ENCODE measurements around the gene GDAP2.
"Not testable (repeated sequence)": the region's sequence is repeated elsewhere in the genome, so short reads cannot be mapped to it uniquely, and the experiment has no call there.

The GDAP2 gene

DNA sequence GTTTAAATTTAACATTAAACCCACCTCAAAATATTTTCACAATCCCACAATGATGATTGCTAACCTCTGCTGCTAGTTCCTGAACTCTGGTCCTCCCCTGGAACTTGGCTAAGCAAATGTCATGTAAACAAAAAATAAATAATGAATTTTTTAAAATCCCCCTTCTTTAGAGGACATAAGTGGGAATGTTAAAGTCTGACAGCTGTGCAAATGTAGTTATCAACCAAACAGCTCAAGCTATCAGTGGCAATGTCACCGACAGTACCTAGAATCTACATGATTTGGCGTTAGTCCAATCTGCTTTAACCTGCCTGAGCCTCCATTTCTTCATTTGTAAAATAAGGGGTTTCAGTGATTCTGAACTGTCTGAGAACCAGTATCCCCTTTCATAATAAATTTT is 67.7 kb downstream of the GDAP2 start:
- no peak overlapping the region for H3K4me3 ChIP-seq (ENCODE audit: low read depth in 1 of 2, low read length in 2 of 2)
- no peak overlapping the region for H3K27ac ChIP-seq (ENCODE audit: low read length)
- no peaks in the 10 kb centered on the region for H3K9me3 ChIP-seq (ENCODE audit: control insufficient read depth in 1 of 2, low read length in 2 of 2)
- no peaks in the 10 kb centered on the region for H3K4me1 ChIP-seq (ENCODE audit: control insufficient read depth in 1 of 2, insufficient read depth in 2 of 2, low read length in 2 of 2)
- no peaks in the 10 kb centered on the region for H3K27me3 ChIP-seq (ENCODE audit: low read depth, low read length)
- peaks cover 12 to 17% of the 10 kb centered on the region in 2 donors for H3K36me3 ChIP-seq (ENCODE audit: control insufficient read depth in 1 of 2, insufficient read depth in 2 of 2, low read length in 2 of 2)

DNA sequence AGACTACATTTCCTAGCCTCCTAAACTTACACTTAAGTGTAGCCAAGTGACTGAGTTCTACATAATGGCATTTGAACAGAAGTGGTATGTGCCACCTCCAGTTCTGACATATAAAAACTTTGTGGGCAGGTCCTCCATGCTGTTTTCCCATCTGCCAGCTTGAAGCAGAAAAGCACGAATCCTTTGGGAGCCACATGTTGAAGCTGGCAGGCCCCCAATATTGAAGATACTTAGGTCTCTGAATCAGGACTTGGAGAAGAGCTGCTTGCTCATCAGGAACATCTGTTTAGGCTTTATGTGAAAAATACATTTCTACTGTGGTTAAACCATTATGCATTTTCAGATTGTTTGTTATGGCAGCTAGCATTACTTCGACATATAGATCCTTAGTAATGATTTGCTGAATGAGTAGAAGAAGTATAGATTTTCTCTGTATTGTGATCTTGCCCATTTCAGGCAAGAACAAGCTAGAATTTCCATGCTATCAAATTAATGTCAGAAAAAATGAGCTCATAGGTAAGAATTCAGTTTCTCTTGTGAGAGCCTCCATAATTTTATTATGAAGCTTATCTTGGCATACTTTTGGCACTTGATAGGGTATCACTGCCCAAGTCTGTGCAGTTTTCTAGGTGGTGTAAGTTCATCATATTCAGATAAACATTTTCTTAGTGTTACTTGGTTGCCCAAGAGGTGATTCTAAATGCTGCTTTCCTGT is 68.4 kb downstream of the GDAP2 start:
- no peaks in the 10 kb centered on the region for H3K4me1 ChIP-seq (ENCODE audit: control insufficient read depth in 1 of 2, insufficient read depth in 2 of 2, low read length in 2 of 2)
- H3K27ac ChIP-seq (ENCODE audit: low read length): no peak overlapping the region
- H3K4me3 ChIP-seq (ENCODE audit: low read depth in 1 of 2, low read length in 2 of 2): no peak overlapping the region
- H3K36me3 ChIP-seq (ENCODE audit: control insufficient read depth in 1 of 2, insufficient read depth in 2 of 2, low read length in 2 of 2): peaks cover 9 to 11% of the 10 kb centered on the region in 2 donors
- H3K27me3 ChIP-seq (ENCODE audit: low read depth, low read length): no peaks in the 10 kb centered on the region
- H3K9me3 ChIP-seq (ENCODE audit: control insufficient read depth in 1 of 2, low read length in 2 of 2): no peaks in the 10 kb centered on the region

DNA sequence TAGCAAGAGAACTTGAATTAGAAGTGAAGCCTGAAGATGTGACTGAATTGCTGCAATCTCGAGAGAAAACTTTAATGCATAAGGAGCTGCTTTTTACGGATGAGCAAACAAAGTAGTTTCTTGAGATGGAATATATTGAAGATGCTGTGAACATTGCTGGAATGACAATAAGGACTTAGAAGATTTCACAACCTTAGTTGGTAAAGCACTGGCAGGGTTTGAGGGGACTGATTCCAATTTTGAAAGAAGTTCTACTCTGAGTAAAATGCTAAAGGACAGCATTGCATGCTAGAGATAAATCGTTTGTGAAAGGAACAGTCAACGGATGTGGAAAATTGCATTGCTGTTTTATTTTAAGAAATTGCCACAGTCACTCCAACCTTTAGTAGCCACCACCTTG is 69.5 kb downstream of the GDAP2 start:
- Histone ChIP-seq H3K4me1 (ENCODE audit: control insufficient read depth in 1 of 2, insufficient read depth in 2 of 2, low read length in 2 of 2) (no peaks in the 10 kb centered on the region), H3K9me3 (ENCODE audit: control insufficient read depth in 1 of 2, low read length in 2 of 2) (no peaks in the 10 kb centered on the region), H3K4me3 (ENCODE audit: low read depth in 1 of 2, low read length in 2 of 2) (no peak overlapping the region), H3K27me3 (ENCODE audit: low read depth, low read length) (no peaks in the 10 kb centered on the region), H3K36me3 (ENCODE audit: control insufficient read depth in 1 of 2, insufficient read depth in 2 of 2, low read length in 2 of 2) (peaks cover 5% of the 10 kb centered on the region in 2 donors), H3K27ac (ENCODE audit: low read length) (no peak overlapping the region)

DNA sequence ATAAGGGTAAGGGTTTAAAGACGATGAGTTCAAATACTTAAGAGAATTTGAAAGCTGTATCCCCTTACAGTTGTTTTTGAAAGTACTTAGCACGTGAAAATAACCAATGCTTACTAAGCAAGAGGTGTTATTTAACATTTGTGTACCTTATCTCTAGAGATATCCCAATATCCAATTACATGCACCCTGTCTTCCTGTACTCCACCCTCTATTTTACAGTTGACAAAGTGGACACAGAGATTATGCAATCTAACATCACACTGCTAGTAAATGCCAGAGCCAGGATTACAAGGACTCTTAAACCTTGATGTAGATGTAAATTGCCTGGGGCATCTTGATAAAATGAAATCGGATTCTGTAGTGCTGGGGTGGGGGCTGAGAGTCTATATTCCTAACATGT is 72.0 kb downstream of the GDAP2 start:
- H3K4me1 ChIP-seq (ENCODE audit: control insufficient read depth in 1 of 2, insufficient read depth in 2 of 2, low read length in 2 of 2): no peaks in the 10 kb centered on the region
- peaks cover 3 to 8% of the 10 kb centered on the region in 2 donors for H3K36me3 ChIP-seq (ENCODE audit: control insufficient read depth in 1 of 2, insufficient read depth in 2 of 2, low read length in 2 of 2)
- H3K9me3 ChIP-seq (ENCODE audit: control insufficient read depth in 1 of 2, low read length in 2 of 2): no peaks in the 10 kb centered on the region
- no peak overlapping the region for H3K27ac ChIP-seq (ENCODE audit: low read length)
- no peak overlapping the region for H3K4me3 ChIP-seq (ENCODE audit: low read depth in 1 of 2, low read length in 2 of 2)
- H3K27me3 ChIP-seq (ENCODE audit: low read depth, low read length): no peaks in the 10 kb centered on the region

DNA sequence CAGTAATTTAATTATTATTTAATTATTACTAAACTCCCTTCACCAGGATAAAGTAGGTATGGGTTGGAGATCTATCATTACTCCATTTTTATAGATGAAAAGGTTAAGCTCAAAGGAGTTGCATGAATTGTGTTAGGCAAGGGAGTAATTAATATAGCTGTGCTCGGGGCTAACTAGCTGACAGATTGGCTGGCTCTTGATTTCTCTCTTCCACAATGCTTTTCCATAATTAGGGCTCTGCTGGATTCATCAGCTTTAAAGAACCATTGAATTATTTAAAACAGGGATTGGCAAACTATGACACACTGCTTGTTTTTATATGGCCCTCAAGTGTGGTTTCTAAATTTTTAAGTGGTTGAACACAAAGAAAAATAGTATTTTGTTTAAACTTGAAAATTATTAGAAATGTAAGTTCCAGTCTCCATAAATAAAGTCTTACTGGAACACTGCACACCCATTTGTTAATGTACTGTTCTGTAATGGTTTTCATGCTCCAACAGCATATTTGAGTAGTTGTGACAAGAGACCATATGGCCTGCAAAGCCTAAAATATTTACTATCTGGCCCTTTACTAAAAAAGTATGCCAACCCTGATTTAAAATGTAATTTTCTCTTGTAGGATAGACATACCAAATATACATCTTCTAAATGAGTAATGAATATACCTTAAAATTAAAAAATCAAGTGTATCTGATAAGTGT is 76.4 kb downstream of the GDAP2 start:
- no peaks in the 10 kb centered on the region for H3K4me1 ChIP-seq (ENCODE audit: control insufficient read depth in 1 of 2, insufficient read depth in 2 of 2, low read length in 2 of 2)
- peaks cover 3% of the 10 kb centered on the region in 2 donors for H3K36me3 ChIP-seq (ENCODE audit: control insufficient read depth in 1 of 2, insufficient read depth in 2 of 2, low read length in 2 of 2)
- H3K4me3 ChIP-seq (ENCODE audit: low read depth in 1 of 2, low read length in 2 of 2): no peak overlapping the region

DNA sequence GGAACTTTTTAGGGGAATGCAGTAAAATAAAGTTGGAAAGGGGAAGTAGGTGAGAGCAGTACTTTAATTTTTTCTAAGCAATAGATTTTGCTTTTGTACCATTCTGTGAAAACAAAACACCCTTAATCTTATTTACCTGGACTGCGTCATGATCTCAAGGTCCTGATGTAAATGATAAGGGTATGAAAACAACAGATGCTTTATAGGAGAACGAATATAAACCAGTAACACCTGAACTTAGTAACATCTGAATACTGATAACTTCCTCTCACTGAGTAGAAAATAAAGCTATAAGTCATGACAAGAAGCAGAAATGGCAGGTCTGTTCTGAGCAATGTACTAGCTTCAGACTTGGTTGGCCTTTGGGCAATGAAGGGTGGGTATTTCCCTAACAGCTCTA is 77.7 kb downstream of the GDAP2 start:
- no peaks in the 10 kb centered on the region for H3K9me3 ChIP-seq (ENCODE audit: control insufficient read depth in 1 of 2, low read length in 2 of 2)
- H3K27ac ChIP-seq (ENCODE audit: low read length): no peak overlapping the region

More for the DNA sequence above, 76.4 kb downstream of the GDAP2 start:
- Histone ChIP-seq H3K27me3 (ENCODE audit: low read depth, low read length) (no peaks in the 10 kb centered on the region), H3K9me3 (ENCODE audit: control insufficient read depth in 1 of 2, low read length in 2 of 2) (no peaks in the 10 kb centered on the region), H3K27ac (ENCODE audit: low read length) (no peak overlapping the region)

DNA sequence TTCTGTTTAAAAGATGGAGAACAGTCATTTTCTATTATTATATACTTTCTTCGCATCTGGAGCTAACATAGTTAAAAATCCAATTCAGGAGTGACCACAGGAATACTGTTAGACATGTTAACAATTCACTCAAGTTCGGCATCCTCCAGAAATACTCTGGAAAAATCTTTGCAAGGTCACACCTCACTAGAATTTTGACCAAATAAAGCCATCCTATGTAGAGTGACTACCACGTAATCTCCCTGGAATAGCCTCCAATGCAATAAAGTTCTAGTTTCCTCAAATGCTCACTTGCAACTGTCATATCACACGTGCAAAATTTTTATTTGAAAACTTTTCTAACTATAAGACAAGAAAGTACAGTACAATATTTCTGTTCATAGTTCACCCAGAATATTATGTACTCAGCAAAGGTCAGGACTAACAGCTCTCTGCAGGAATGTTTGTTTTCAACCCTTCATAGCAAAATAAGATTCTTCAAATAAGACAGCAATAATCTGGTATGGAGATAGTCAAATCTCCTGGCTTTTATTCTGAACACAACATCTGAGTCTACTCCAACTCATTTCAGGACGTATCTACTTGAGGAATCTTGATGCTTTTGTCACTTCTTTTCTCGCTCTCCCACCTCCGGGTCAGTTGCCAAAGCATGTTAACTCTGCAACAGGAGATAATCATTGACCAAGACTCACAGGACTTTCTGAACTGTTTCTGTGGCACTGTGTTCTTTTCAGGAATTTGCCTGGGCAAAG is 82.6 kb downstream of the GDAP2 start:
- peaks cover 0 to 5% of the 10 kb centered on the region in 2 donors for H3K36me3 ChIP-seq (ENCODE audit: control insufficient read depth in 1 of 2, insufficient read depth in 2 of 2, low read length in 2 of 2)
- H3K27me3 ChIP-seq (ENCODE audit: low read depth, low read length): no peaks in the 10 kb centered on the region
- H3K27ac ChIP-seq (ENCODE audit: low read length): no peak overlapping the region
- no peaks in the 10 kb centered on the region for H3K4me1 ChIP-seq (ENCODE audit: control insufficient read depth in 1 of 2, insufficient read depth in 2 of 2, low read length in 2 of 2)
- H3K9me3 ChIP-seq (ENCODE audit: control insufficient read depth in 1 of 2, low read length in 2 of 2): no peaks in the 10 kb centered on the region
- H3K4me3 ChIP-seq (ENCODE audit: low read depth in 1 of 2, low read length in 2 of 2): no peak overlapping the region

More for the DNA sequence above, 77.7 kb downstream of the GDAP2 start:
- H3K4me3 ChIP-seq (ENCODE audit: low read depth in 1 of 2, low read length in 2 of 2): no peak overlapping the region
- H3K27me3 ChIP-seq (ENCODE audit: low read depth, low read length): no peaks in the 10 kb centered on the region
- no peaks in the 10 kb centered on the region for H3K4me1 ChIP-seq (ENCODE audit: control insufficient read depth in 1 of 2, insufficient read depth in 2 of 2, low read length in 2 of 2)
- H3K36me3 ChIP-seq (ENCODE audit: control insufficient read depth in 1 of 2, insufficient read depth in 2 of 2, low read length in 2 of 2): peaks cover 3% of the 10 kb centered on the region in 2 donors

DNA sequence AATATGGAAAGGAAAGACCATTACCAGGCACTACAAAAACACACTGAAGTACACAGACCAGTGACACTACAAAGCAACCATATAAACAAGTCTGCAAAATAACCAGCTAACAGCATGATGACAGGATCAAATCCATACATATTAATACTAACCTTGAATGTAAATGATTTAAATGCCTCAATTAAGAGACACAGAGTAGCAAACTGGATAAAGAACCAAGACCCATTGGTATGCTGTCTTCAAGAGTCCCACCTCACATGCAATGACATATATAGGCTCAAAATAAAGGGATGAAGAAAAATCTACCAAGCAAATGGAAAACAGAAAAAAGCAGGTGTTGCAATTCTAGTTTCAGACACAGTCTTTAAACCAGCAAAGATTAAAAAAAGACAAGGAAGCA is 84.9 kb downstream of the GDAP2 start:
- H3K4me3 ChIP-seq (ENCODE audit: low read depth in 1 of 2, low read length in 2 of 2); H3K4me1 ChIP-seq (ENCODE audit: control insufficient read depth in 1 of 2, insufficient read depth in 2 of 2, low read length in 2 of 2); H3K9me3 ChIP-seq (ENCODE audit: control insufficient read depth in 1 of 2, low read length in 2 of 2); H3K27me3 ChIP-seq (ENCODE audit: low read depth, low read length); H3K36me3 ChIP-seq (ENCODE audit: control insufficient read depth in 1 of 2, insufficient read depth in 2 of 2, low read length in 2 of 2); H3K27ac ChIP-seq (ENCODE audit: low read length): not testable (repeated sequence)

DNA sequence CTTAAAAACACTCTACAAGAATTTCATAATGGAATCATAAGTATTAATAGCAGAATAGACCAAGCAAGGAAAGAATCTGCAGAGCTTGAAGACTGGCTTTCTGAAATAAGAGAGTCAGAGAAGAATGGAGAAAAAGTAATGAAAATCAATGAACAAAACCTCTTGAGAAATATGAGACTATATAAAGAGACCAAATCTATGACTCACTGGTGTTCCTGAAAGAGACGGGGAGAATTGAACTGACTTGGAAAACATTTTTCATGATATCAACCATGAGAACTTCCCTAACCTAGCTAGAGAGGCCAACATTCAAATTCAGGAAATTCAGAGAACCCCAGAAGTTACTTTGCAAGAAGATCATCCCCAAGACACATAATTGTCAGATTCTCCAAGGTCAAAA is 85.6 kb downstream of the GDAP2 start:
- no peak overlapping the region for H3K4me3 ChIP-seq (ENCODE audit: low read depth in 1 of 2, low read length in 2 of 2)
- no peaks in the 10 kb centered on the region for H3K27me3 ChIP-seq (ENCODE audit: low read depth, low read length)
- H3K36me3 ChIP-seq (ENCODE audit: control insufficient read depth in 1 of 2, insufficient read depth in 2 of 2, low read length in 2 of 2): peaks cover 0 to 9% of the 10 kb centered on the region in 2 donors
- H3K9me3 ChIP-seq (ENCODE audit: control insufficient read depth in 1 of 2, low read length in 2 of 2): no peaks in the 10 kb centered on the region
- H3K27ac ChIP-seq (ENCODE audit: low read length): no peak overlapping the region
- no peaks in the 10 kb centered on the region for H3K4me1 ChIP-seq (ENCODE audit: control insufficient read depth in 1 of 2, insufficient read depth in 2 of 2, low read length in 2 of 2)

DNA sequence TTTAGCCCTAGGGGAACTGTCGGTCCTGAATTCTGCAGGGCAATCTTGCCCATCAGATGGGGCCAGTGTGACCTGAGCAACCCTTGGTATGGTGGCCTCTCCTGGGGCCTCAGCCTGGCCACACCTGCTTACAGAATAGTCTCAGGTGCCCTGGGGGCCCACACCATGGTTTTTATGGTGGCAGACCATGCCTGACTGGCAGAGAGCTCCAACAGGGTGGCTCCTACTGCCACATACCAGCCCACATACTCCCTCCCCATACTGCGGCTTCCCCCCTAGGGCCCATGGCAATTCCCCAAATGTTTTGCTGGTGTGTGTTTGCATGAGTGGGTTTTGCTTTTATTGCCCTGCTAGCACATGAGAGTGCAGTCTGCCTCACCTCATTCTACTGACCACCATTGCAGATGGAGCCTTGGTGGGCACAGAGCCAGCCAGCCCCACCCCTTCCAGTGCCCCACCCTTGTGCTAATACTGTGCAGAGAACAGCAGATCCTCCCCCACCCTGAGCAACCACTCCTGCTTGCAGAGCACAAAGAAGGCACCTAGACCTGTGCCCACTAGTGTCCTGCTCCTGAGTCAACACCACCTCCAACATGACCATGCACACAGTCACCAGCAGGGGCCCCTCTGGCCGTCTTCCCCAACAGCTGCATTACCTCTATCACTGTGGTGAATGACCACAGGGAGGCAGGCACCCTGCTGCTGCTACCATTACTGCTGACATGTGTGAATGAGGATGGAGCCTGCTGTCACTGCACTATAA is 86.8 kb downstream of the GDAP2 start:
- H3K27me3 ChIP-seq (ENCODE audit: low read depth, low read length): no peaks in the 10 kb centered on the region
- no peak overlapping the region for H3K4me3 ChIP-seq (ENCODE audit: low read depth in 1 of 2, low read length in 2 of 2)
- H3K36me3 ChIP-seq (ENCODE audit: control insufficient read depth in 1 of 2, insufficient read depth in 2 of 2, low read length in 2 of 2): peaks cover 0 to 12% of the 10 kb centered on the region in 2 donors
- H3K27ac ChIP-seq (ENCODE audit: low read length): no peak overlapping the region
- H3K4me1 ChIP-seq (ENCODE audit: control insufficient read depth in 1 of 2, insufficient read depth in 2 of 2, low read length in 2 of 2): no peaks in the 10 kb centered on the region
- H3K9me3 ChIP-seq (ENCODE audit: control insufficient read depth in 1 of 2, low read length in 2 of 2): no peaks in the 10 kb centered on the region
